OCI-LY3 (cell line): ENCODE results near the gene PPP2R1B.

Source experiments
- CTCF ChIP-seq: fragments of 200-600, 300-600 bp; sonication (generic); IDR thresholded peaks from 2 replicates; pipeline ENCODE4 v1.5.1; 2014; ENCODE audit warnings: antibody characterized with exemption, low read length, low read depth
- EZH2phosphoT487 ChIP-seq: fragments of 200-600 bp; shearing (Covaris generic); IDR thresholded peaks from 2 replicates; pipeline ENCODE4 v1.6.1; 2018; ENCODE audit warnings: antibody characterized with exemption, mixed run types, low read depth

GRCh38 chr11:111694851-111695250 is 71.3 kb downstream of the PPP2R1B start:
- no peak for TF ChIP-seq CTCF
- TF ChIP-seq EZH2phosphoT487 = no peak
